ENCODE data around the gene ENAH. TPM values are rescaled to one million over a fixed set of nuclear protein-coding genes. Genes with fewer than 3 reads are reported as not detected.

ENAH gene
- total and polyA plus RNA-seq, 2 experiments from 2014 or later: 109 to 184 TPM

DNA sequence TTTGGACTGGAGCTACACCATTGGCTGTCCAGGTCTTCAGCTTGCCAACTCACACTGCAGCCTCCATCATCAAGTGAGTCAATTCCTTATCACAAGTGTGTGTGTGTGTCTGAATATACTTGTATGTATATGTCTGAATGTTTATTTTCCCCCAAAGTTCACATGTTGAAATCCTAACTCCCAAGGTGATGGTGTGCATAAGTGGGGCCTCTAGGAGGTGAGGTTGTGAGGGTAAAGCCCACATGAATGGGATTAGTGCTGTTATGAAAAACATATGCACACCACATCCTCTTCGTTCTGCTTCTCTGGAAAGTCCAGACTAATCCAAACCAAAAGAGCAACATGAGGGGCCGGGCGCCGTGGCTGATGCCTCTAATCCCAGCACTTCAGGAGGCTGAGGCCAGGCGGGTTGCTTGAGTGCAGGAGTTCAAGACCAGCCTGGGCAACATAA is 176.4 kb downstream of the ENAH start (continued):
- TF ChIP-seq, protein P1, sequence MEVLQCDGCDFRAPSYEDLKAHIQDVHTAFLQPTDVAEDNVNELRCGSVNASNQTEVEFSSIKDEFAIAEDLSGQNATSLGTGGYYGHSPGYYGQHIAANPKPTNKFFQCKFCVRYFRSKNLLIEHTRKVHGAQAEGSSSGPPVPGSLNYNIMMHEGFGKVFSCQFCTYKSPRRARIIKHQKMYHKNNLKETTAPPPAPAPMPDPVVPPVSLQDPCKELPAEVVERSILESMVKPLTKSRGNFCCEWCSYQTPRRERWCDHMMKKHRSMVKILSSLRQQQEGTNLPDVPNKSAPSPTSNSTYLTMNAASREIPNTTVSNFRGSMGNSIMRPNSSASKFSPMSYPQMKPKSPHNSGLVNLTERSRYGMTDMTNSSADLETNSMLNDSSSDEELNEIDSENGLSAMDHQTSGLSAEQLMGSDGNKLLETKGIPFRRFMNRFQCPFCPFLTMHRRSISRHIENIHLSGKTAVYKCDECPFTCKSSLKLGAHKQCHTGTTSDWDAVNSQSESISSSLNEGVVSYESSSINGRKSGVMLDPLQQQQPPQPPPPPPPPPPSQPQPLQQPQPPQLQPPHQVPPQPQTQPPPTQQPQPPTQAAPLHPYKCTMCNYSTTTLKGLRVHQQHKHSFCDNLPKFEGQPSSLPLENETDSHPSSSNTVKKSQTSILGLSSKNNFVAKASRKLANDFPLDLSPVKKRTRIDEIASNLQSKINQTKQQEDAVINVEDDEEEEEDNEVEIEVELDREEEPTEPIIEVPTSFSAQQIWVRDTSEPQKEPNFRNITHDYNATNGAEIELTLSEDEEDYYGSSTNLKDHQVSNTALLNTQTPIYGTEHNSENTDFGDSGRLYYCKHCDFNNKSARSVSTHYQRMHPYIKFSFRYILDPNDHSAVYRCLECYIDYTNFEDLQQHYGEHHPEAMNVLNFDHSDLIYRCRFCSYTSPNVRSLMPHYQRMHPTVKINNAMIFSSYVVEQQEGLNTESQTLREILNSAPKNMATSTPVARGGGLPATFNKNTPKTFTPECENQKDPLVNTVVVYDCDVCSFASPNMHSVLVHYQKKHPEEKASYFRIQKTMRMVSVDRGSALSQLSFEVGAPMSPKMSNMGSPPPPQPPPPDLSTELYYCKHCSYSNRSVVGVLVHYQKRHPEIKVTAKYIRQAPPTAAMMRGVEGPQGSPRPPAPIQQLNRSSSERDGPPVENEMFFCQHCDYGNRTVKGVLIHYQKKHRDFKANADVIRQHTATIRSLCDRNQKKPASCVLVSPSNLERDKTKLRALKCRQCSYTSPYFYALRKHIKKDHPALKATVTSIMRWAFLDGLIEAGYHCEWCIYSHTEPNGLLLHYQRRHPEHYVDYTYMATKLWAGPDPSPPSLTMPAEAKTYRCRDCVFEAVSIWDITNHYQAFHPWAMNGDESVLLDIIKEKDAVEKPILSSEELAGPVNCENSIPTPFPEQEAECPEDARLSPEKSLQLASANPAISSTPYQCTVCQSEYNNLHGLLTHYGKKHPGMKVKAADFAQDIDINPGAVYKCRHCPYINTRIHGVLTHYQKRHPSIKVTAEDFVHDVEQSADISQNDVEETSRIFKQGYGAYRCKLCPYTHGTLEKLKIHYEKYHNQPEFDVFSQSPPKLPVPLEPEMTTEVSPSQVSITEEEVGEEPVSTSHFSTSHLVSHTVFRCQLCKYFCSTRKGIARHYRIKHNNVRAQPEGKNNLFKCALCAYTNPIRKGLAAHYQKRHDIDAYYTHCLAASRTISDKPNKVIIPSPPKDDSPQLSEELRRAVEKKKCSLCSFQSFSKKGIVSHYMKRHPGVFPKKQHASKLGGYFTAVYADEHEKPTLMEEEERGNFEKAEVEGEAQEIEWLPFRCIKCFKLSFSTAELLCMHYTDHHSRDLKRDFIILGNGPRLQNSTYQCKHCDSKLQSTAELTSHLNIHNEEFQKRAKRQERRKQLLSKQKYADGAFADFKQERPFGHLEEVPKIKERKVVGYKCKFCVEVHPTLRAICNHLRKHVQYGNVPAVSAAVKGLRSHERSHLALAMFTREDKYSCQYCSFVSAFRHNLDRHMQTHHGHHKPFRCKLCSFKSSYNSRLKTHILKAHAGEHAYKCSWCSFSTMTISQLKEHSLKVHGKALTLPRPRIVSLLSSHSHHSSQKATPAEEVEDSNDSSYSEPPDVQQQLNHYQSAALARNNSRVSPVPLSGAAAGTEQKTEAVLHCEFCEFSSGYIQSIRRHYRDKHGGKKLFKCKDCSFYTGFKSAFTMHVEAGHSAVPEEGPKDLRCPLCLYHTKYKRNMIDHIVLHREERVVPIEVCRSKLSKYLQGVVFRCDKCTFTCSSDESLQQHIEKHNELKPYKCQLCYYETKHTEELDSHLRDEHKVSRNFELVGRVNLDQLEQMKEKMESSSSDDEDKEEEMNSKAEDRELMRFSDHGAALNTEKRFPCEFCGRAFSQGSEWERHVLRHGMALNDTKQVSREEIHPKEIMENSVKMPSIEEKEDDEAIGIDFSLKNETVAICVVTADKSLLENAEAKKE (CRISPR knock-in tag; IDR thresholded peaks at IDR 0.05): no peak
- TF ChIP-seq STAT1 (IDR thresholded peaks at IDR 0.05; ENCODE audit: unreplicated experiment) (no peak), EZH2 (IDR thresholded peaks at IDR 0.05; ENCODE audit: low read depth, unreplicated experiment) (no peak)
- TF ChIP-seq, protein P2, sequence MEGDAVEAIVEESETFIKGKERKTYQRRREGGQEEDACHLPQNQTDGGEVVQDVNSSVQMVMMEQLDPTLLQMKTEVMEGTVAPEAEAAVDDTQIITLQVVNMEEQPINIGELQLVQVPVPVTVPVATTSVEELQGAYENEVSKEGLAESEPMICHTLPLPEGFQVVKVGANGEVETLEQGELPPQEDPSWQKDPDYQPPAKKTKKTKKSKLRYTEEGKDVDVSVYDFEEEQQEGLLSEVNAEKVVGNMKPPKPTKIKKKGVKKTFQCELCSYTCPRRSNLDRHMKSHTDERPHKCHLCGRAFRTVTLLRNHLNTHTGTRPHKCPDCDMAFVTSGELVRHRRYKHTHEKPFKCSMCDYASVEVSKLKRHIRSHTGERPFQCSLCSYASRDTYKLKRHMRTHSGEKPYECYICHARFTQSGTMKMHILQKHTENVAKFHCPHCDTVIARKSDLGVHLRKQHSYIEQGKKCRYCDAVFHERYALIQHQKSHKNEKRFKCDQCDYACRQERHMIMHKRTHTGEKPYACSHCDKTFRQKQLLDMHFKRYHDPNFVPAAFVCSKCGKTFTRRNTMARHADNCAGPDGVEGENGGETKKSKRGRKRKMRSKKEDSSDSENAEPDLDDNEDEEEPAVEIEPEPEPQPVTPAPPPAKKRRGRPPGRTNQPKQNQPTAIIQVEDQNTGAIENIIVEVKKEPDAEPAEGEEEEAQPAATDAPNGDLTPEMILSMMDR (conservative IDR thresholded peaks at IDR 0.05; ENCODE audit: low read depth in 2 of 2): no peak

DNA sequence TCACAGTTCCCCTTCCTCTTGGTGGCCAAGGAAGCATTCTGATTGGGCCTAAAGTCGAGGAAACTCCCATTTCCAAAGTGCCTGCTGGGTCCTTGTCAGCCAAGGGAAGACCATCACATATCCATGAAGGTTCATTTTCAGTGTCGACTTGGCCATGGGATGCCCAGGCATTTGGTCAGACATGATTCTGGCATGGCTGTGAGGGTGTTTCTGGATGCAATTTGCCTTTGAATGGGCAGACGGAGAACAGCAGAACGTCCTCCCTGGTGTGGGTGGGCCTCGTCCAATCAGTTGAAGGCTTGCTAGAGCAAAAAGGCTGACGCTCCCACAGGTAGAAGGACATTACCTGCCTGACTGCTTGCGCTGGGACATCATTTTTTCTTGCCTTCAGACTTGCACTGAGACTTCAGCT is 176.8 kb downstream of the ENAH start:
- H3K27me3 ChIP-seq (ENCODE audit: insufficient read depth): no peaks in the 10 kb centered on the region
- no peaks in the 10 kb centered on the region for H3K36me3 ChIP-seq (ENCODE audit: insufficient read depth)
- no peak overlapping the region for H2AFZ ChIP-seq
- H3K27ac Mint-ChIP-seq: no peak overlapping the region
- DNase-seq (ENCODE audit: low spot score) (no peak), ATAC-seq (no peak)
- peaks cover 16% of the 10 kb centered on the region for H3K27me3 Mint-ChIP-seq (ENCODE audit: insufficient read depth, low read depth, poor library complexity)
- H3K4me3 Mint-ChIP-seq: no peak overlapping the region
- H3F3A ChIP-seq (replicated peaks; ENCODE audit: low read depth): no peaks in the 10 kb centered on the region
- H3K4me1 Mint-ChIP-seq: peaks cover 17% of the 10 kb centered on the region
- H3K79me2 ChIP-seq (replicated peaks; ENCODE audit: insufficient read depth): no peaks in the 10 kb centered on the region
- H3K4me2 ChIP-seq: no peak overlapping the region
- no peak overlapping the region for H3K4me3 ChIP-seq
- H3K9me3 Mint-ChIP-seq: peaks cover 3% of the 10 kb centered on the region; the same call in 1 of the 3 replicates
- H3K36me3 Mint-ChIP-seq (ENCODE audit: low read depth): no peaks in the 10 kb centered on the region; the same call in 2 of the 3 replicates
- H4K20me1 ChIP-seq (replicated peaks; ENCODE audit: insufficient read depth): no peaks in the 10 kb centered on the region
- no peaks in the 10 kb centered on the region for H3K9me2 ChIP-seq (ENCODE audit: insufficient read depth)
- H3K4me1 ChIP-seq (ENCODE audit: insufficient read depth): peaks cover 5% of the 10 kb centered on the region; the same call in 1 of the 2 replicates
- H3K27ac ChIP-seq (ENCODE audit: low read depth): no peak overlapping the region
- TF ChIP-seq, protein P3, sequence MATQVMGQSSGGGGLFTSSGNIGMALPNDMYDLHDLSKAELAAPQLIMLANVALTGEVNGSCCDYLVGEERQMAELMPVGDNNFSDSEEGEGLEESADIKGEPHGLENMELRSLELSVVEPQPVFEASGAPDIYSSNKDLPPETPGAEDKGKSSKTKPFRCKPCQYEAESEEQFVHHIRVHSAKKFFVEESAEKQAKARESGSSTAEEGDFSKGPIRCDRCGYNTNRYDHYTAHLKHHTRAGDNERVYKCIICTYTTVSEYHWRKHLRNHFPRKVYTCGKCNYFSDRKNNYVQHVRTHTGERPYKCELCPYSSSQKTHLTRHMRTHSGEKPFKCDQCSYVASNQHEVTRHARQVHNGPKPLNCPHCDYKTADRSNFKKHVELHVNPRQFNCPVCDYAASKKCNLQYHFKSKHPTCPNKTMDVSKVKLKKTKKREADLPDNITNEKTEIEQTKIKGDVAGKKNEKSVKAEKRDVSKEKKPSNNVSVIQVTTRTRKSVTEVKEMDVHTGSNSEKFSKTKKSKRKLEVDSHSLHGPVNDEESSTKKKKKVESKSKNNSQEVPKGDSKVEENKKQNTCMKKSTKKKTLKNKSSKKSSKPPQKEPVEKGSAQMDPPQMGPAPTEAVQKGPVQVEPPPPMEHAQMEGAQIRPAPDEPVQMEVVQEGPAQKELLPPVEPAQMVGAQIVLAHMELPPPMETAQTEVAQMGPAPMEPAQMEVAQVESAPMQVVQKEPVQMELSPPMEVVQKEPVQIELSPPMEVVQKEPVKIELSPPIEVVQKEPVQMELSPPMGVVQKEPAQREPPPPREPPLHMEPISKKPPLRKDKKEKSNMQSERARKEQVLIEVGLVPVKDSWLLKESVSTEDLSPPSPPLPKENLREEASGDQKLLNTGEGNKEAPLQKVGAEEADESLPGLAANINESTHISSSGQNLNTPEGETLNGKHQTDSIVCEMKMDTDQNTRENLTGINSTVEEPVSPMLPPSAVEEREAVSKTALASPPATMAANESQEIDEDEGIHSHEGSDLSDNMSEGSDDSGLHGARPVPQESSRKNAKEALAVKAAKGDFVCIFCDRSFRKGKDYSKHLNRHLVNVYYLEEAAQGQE (IDR thresholded peaks at IDR 0.05; ENCODE audit: unreplicated experiment): no peak
